NAMALWA (cell line): Measurements from ENCODE around the gene PCDHB6.
"Not testable (repeated sequence)": the region's sequence is repeated elsewhere in the genome, so short reads cannot be mapped to it uniquely, and the experiment has no call there.

ENCODE experiments used
- DNase-seq: peaks from one replicate; pipeline ENCODE4 v3.0.0-alpha.2; 2015; ENCODE audit warnings: low spot score

Gene PCDHB6

DNA sequence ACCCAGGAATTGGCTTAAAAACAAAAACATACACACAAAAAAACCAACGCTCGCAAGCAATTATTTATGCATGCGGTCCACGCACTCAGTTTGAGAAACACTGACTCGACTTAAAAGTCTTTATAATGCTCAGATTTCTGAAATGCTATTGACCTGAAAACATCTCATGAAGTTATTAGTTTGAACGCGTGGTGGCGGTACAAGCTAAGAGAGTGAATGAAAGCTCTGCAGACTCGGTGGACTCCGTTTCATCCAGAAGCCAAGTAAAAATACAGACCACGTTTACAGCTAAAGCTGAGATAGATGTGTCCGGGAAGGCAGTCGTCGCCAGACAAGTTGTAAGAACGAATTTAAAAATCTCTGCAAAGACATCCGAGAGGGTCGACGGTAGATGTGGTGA, at the start of gene PCDHB6:
Gene PCDHB6 (plus strand): TSS at position 246 of the 400 bp plus-strand sequence. CDS start 201 bp downstream, outside the sequence.
- no peak for DNase-seq

DNA sequence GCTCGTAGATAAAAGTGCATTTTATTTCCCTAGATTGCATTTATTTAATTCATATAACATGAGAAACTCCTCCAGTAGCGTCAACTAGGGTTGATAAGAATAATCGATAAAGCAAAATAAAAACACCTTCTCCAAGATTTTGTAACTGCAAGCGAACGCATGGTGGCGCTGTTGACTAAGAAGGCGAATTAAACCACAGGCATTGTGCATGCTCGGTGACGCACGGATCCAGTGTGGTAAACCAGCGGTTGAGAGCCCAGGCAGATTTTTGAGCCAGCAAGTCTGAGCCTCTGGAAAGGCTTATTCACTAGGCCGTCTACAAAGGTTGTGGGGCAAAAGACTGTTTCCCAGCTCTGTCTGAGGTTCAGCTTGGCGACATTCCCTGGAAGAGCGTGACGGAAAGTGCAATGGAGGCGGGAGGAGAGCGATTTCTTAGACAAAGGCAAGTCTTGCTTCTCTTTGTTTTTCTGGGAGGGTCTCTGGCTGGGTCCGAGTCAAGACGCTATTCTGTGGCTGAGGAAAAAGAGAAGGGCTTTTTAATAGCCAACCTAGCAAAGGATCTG, 49.5 kb upstream of the PCDHB6 start, which contains the start of gene PCDHB3:
Gene PCDHB3 (plus strand): TSS at position 231 of the 563 bp plus-strand sequence. CDS start 177 bp downstream, at position 408.
- peak; percentile 78 for DNase-seq

DNA sequence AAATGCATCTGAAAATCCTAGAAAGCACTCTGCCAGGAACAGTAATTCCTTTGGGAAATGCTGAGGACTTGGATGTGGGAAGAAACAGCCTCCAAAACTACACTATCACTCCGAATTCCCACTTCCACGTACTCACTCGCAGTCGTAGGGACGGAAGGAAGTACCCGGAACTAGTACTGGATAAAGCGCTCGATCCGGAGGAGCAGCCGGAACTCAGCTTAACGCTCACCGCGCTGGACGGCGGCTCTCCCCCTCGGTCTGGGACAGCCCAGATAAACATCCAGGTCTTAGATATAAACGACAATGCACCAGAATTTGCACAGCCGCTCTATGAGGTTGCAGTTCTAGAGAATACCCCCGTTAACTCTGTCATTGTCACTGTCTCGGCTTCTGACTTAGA, 48.8 kb upstream of the PCDHB6 start:
- DNase-seq = no peak

GRCh38 chr5:141102070-141102469, 47.8 kb upstream of the PCDHB6 start:
- not testable (repeated sequence) for DNase-seq

GRCh38 chr5:141102471-141102870, 47.4 kb upstream of the PCDHB6 start:
- DNase-seq = not testable (repeated sequence)

DNA sequence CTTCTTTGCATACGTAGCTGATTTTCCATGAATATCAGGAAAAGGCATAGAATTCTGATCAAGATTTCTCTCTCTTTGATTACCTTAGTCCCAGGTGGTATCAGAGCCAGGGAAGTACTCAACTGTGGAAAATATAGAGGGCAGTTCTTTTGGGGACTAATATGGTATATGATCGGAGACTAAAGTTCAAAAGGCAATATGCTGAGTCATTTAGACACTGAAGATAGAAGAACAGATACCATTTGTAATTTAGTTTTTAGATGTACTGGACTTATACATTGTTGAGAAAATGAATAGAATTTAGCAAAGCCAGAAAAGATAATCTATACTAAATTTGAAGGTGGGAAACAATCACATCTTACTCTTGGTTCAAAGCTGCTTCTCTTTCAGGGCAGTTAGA, 44.5 kb upstream of the PCDHB6 start:
- no peak for DNase-seq

DNA sequence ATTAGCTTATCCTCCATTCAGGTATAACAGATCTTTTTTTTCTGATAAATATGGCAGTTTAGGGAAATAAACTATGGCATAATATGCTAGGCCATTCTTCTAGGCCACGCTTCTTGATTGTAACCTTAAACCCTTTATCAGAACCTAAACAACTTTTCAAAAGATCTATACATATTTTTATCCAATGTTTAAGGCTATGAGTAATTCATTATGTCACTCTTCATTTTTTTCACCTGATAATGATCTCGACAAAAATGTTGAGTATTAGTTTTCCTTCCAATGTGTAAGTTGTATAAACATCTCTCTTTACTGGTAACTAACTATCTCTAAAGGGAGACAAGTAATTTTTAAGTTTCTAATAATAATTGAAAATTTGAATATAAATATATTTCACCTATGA, 30.6 kb upstream of the PCDHB6 start:
- no peak for DNase-seq

- DNase-seq = no peak
Measured at GRCh38 chr5:141121563-141121962, 28.3 kb upstream of the PCDHB6 start, which contains the start of gene PCDHB4. PCDHB4 (plus strand) TSS chr5:141121818; CDS start chr5:141121999, 181 bp downstream.

DNA sequence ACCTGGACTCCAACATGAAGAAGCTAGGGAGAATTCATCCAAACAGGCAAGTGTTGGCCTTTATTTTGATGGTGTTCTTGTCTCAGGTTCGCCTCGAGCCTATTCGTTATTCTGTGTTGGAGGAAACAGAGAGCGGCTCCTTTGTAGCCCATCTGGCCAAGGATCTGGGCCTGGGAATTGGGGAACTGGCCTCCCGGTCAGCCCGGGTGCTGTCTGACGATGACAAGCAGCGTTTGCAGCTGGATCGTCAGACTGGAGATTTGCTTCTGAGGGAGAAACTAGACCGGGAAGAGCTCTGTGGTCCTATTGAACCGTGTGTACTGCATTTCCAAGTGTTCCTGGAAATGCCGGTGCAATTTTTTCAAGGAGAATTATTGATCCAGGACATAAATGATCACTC, 27.9 kb upstream of the PCDHB6 start:
- DNase-seq = no peak

DNA sequence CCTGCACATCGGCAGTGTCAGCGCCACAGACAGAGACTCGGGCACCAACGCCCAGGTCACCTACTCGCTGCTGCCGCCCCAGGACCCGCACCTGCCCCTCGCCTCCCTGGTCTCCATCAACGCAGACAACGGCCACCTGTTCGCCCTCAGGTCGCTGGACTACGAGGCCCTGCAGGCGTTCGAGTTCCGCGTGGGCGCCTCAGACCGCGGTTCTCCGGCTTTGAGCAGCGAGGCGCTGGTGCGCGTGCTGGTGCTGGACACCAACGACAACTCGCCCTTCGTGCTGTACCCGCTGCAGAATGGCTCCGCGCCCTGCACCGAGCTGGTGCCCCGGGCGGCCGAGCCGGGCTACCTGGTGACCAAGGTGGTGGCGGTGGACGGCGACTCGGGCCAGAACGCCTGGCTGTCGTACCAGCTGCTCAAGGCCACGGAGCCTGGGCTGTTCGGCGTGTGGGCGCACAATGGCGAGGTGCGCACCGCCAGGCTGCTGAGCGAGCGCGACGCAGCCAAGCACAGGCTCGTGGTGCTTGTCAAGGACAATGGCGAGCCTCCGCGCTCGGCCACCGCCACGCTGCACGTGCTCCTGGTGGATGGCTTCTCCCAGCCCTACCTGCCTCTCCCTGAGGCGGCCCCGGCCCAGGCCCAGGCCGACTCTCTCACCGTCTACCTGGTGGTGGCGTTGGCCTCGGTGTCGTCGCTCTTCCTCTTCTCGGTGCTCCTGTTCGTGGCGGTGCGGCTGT, 26.3 kb upstream of the PCDHB6 start:
- not testable (repeated sequence) for DNase-seq

DNA sequence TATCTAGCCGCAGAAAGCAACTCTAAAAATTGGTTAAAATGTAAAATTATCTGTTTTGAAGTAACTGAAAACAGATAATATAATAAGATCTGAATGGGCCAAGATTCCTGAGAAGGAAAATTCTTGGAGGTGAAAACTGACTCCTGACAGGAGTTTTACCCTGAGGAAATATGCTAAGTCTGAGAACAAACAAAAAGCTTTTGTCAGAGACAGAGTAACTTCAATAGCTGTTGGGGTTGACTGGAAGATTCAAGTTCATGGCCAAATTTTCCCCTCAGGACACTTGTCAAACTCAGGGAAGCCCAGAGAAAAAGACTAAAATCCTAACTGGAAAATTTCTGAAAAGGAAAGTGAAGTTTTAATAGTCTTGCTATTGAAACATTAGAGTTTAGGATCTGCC, 22.6 kb upstream of the PCDHB6 start:
- no peak for DNase-seq

GRCh38 chr5:141135030-141135717, 14.7 kb upstream of the PCDHB6 start, which contains the start of gene PCDHB5:
PCDHB5 (plus strand) TSS chr5:141135206; CDS start chr5:141135435, 229 bp downstream.
- peak; percentile 29 for DNase-seq

DNA sequence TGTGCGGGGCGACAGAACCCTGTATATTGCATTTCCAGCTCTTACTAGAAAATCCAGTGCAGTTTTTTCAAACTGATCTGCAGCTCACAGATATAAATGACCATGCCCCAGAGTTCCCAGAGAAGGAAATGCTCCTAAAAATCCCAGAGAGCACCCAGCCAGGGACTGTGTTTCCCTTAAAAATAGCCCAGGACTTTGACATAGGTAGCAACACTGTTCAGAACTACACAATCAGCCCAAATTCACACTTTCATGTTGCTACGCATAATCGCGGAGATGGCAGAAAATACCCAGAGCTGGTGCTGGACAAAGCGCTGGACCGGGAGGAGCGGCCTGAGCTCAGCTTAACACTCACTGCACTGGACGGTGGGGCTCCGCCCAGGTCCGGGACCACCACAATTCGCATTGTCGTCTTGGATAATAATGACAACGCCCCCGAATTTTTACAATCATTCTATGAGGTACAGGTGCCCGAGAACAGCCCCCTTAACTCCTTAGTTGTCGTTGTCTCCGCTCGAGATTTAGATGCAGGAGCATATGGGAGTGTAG, 14.1 kb upstream of the PCDHB6 start:
- DNase-seq = no peak

- not testable (repeated sequence) for DNase-seq
Measured at GRCh38 chr5:141137346-141137745, 12.5 kb upstream of the PCDHB6 start.

DNA sequence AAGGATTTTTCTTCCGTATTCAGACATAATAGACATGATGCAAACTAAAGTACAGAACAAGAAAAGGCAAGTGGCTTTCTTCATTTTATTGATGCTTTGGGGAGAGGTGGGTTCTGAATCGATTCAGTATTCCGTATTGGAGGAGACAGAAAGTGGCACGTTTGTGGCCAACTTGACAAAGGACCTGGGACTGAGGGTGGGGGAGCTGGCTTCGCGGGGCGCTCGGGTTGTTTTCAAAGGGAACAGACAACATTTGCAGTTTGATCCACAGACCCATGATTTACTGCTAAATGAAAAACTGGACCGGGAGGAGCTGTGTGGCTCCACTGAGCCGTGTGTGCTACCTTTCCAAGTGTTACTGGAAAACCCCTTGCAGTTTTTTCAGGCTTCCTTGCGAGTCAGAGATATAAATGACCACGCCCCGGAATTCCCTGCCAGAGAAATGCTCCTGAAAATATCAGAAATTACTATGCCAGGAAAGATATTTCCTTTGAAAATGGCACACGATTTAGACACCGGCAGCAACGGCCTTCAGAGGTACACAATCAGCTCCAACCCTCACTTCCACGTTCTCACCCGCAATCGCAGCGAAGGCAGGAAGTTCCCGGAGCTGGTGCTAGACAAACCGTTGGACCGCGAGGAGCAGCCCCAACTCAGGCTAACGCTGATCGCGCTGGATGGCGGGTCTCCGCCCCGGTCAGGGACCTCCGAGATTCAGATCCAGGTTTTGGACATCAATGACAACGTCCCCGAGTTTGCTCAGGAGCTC, 551 bp downstream of the PCDHB6 start:
- DNase-seq = no peak

GRCh38 chr5:141150993-141151325, 1.1 kb downstream of the PCDHB6 start:
- DNase-seq = no peak

- not testable (repeated sequence) for DNase-seq
Measured at GRCh38 chr5:141151632-141152031, 1.8 kb downstream of the PCDHB6 start.

DNA sequence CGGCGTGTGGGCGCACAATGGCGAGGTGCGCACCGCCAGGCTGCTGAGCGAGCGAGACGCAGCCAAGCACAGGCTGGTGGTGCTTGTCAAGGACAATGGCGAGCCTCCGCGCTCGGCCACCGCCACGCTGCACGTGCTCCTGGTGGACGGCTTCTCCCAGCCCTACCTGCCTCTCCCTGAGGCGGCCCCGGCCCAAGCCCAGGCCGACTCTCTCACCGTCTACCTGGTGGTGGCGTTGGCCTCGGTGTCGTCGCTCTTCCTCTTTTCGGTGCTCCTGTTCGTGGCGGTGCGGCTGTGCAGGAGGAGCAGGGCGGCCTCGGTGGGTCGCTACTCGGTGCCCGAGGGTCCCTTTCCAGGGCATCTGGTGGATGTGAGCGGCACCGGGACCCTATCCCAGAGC, 2.2 kb downstream of the PCDHB6 start:
- not testable (repeated sequence) for DNase-seq

DNA sequence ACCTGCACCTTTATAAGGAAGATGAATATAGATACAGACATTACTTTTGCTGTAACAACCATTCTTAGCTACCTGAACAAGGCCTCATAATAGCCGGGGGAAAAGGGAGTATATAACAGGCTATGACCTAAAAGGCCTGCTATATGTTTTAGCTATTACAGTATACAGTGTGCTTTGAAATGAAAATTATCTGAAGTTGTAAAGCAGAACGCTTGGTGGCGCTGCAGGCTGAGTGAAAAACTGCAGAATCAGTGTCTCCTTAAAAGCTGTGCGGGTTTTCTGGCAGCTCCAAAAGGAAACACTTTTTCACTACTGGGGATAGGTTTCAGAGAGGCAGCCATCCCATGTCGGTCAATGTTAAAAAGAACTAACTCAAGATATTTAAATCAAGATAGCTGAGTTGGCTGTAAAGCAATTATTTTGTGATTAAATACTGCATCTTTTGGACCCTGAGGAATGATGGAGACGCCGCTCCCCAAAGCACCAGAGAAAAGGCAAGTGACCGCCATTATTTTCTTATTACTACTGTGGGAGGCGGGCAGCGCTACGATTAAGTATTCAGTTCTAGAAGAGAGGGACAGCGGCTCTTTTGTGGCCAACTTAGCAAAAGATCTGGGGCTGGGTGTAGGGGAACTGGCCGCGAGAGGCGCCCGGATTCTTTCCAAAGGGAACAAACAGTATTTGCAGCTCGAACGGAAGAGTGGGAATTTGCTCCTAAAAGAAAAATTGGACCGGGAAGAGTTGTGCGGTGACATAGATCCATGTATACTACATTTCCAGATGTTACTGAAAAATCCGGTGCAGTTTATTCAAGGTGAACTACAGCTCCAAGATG, 5.9 kb downstream of the PCDHB6 start:
- peak; percentile 43 for DNase-seq

DNA sequence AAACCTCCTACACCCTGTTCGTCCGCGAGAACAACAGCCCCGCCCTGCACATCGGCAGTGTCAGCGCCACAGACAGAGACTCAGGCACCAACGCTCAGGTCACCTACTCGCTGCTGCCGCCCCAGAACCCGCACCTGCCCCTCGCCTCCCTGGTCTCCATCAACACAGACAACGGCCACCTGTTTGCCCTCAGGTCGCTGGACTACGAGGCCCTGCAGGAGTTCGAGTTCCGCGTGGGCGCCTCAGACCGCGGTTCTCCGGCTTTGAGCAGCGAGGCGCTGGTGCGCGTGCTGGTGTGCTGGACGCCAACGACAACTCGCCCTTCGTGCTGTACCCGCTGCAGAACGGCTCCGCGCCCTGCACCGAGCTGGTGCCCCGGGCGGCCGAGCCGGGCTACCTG, 7.5 kb downstream of the PCDHB6 start:
- DNase-seq = not testable (repeated sequence)

DNA sequence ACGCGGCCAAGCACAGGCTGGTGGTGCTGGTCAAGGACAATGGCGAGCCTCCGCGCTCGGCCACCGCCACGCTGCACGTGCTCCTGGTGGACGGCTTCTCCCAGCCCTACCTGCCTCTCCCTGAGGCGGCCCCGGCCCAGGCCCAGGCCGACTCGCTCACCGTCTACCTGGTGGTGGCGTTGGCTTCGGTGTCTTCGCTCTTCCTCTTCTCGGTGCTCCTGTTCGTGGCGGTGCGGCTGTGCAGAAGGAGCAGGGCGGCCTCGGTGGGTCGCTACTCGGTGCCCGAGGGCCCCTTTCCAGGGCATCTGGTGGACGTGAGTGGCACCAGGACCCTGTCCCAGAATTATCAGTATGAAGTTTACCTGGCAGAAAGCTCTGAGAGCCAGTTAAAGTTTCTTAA, 8.0 kb downstream of the PCDHB6 start:
- not testable (repeated sequence) for DNase-seq
